Esophagus squamous epithelium (tissue), 4 donors: ENCODE measurements around the gene MARCHF2.

ENCODE experiments used
- POLR2A ChIP-seq, 4 donors: fragments of 450-650 bp; IDR thresholded peaks; one replicate each; pipeline ENCODE4 v1.6.1; 2017; ENCODE audit warnings: antibody characterized with exemption in 4 of 4, mild to moderate bottlenecking in 4 of 4, moderate library complexity in 3 of 4
- TF ChIP-seq, protein P1 (sequence below), 6 experiments: fragments of 450-650 bp in 4 of 6; fragments of 200-600 bp in 2 of 6; sonication (generic) in 2 of 6; IDR thresholded peaks; one replicate each; pipeline ENCODE4 v1.5.1; 2016 to 2019; ENCODE audit warnings: antibody characterized with exemption in 6 of 6, mild to moderate bottlenecking in 4 of 6, moderate library complexity in 4 of 6

DNA sequence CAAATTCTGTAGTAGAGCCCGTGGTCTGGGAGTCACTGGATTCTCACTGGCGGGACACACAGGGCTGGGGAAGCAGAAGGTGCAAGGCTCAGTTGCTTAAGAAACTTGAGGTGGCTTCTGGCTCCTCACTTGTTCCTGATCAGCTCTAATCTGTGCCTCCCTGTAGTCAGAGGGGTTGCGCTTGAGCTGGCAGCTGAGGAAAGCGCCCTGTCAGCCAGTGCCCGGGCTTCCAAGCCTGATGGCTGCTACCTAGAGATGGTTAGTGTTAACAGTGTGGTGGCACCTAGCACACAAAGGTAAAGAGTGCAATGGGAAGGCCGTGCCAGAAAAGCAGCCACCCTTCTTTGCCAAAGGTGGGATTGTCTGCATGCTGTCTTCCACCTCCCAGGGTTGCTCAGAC is 40.5 kb downstream of the MARCHF2 start:
- TF ChIP-seq, protein P1, sequence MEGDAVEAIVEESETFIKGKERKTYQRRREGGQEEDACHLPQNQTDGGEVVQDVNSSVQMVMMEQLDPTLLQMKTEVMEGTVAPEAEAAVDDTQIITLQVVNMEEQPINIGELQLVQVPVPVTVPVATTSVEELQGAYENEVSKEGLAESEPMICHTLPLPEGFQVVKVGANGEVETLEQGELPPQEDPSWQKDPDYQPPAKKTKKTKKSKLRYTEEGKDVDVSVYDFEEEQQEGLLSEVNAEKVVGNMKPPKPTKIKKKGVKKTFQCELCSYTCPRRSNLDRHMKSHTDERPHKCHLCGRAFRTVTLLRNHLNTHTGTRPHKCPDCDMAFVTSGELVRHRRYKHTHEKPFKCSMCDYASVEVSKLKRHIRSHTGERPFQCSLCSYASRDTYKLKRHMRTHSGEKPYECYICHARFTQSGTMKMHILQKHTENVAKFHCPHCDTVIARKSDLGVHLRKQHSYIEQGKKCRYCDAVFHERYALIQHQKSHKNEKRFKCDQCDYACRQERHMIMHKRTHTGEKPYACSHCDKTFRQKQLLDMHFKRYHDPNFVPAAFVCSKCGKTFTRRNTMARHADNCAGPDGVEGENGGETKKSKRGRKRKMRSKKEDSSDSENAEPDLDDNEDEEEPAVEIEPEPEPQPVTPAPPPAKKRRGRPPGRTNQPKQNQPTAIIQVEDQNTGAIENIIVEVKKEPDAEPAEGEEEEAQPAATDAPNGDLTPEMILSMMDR (IDR thresholded peaks at IDR 0.05), result no peak
- no peak for TF ChIP-seq POLR2A (IDR thresholded peaks at IDR 0.05)
